Measurements from ENCODE around the gene MICAL2.

Gene MICAL2

DNA sequence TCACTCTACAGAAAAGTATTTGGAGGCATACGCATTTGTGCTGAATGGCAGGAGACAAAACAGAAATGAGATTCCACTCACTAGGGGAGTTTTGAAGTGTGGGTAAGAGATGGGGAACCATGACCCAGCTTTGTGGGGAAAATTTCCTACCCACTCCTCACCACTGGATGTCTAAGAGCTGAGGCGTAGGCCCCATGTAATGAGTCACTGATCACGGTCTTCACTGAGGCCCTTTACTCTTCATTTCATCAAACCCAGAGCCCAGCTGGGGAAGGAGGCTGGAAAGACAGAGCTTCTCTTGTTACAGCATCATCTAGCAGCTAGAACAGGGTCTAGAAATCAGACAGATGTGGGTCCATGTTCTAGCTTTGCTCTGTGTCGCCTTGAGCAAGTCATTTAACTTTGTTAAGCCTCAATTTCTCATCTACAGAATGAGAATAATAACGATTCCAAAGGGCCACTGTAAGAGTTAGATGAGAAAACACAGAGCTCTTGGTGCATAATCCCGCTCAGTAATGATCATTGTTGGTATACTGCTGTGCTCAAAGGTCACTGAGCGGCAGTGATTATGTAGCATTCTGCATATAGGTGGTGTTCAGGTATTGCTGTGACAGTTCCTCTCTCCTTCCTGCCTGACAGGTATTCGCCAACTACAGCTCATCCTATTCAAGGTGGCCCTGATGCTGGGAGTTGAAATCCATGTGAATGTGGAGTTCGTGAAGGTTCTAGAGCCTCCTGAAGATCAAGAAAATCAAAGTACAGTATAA lies 97.2 kb downstream of the MICAL2 start:
- H3K36me3 ChIP-seq (replicated peaks; ENCODE audit: low read depth, low read length) = no peaks in the 10 kb centered on the region
- no peak for TF ChIP-seq EZH2phosphoT487 (IDR thresholded peaks at IDR 0.05; ENCODE audit: low read depth)
- no peak for TF ChIP-seq CTCF (IDR thresholded peaks at IDR 0.05; ENCODE audit: low read depth, low read length)
- no peak overlapping the region for H3K4me2 ChIP-seq (ENCODE audit: low read length)

GRCh38 chr11:12209096-12209495 lies 98.7 kb downstream of the MICAL2 start:
- H3K4me1 ChIP-seq (ENCODE audit: low read length) = peaks cover 2% of the 10 kb centered on the region; the same call in 1 of the 2 replicates
- H3K9me3 ChIP-seq (ENCODE audit: insufficient read depth, low read length) = no peaks in the 10 kb centered on the region
- H3K9ac ChIP-seq (ENCODE audit: low read length) = no peak overlapping the region
- no peaks in the 10 kb centered on the region for H3K36me3 ChIP-seq (replicated peaks; ENCODE audit: low read depth, low read length)
- H4K20me1 ChIP-seq (ENCODE audit: insufficient read depth, low read length) = no peaks in the 10 kb centered on the region
- H3K4me3 ChIP-seq (ENCODE audit: low read length) = no peak overlapping the region
- TF ChIP-seq CTCF (IDR thresholded peaks at IDR 0.05; ENCODE audit: low read depth, low read length) (no peak), EZH2phosphoT487 (IDR thresholded peaks at IDR 0.05; ENCODE audit: low read depth) (no peak)
- H3K27me3 ChIP-seq (ENCODE audit: low read depth, low read length) = 0 out of 2 replicates have a peak, but pooled peaks cover 5% of the 10 kb centered on the region
- H2AFZ ChIP-seq (ENCODE audit: low read depth, low read length) = no peak overlapping the region
- H3K79me2 ChIP-seq (ENCODE audit: low read length) = no peaks in the 10 kb centered on the region
- H3K4me2 ChIP-seq (ENCODE audit: low read length) = no peak overlapping the region
- no peak overlapping the region for H3K27ac ChIP-seq (ENCODE audit: low read length)

More for the DNA sequence above, 97.2 kb downstream of the MICAL2 start:
- Histone ChIP-seq H2AFZ (ENCODE audit: low read depth, low read length) (no peak overlapping the region), H3K4me3 (ENCODE audit: low read length) (no peak overlapping the region), H4K20me1 (ENCODE audit: insufficient read depth, low read length) (no peaks in the 10 kb centered on the region), H3K9ac (ENCODE audit: low read length) (no peak overlapping the region), H3K27me3 (ENCODE audit: low read depth, low read length) (0 out of 2 replicates have a peak, but pooled peaks cover 5% of the 10 kb centered on the region), H3K79me2 (ENCODE audit: low read length) (no peaks in the 10 kb centered on the region), H3K4me1 (ENCODE audit: low read length) (peaks cover 2% of the 10 kb centered on the region; the same call in 1 of the 2 replicates), H3K27ac (ENCODE audit: low read length) (no peak overlapping the region), H3K9me3 (ENCODE audit: insufficient read depth, low read length) (no peaks in the 10 kb centered on the region)

- peaks cover 2% of the 10 kb centered on the region; the same call in 1 of the 2 replicates for H3K4me1 ChIP-seq (ENCODE audit: low read length)
- H3K9me3 ChIP-seq (ENCODE audit: insufficient read depth, low read length) = no peaks in the 10 kb centered on the region
- H3K36me3 ChIP-seq (replicated peaks; ENCODE audit: low read depth, low read length) = no peaks in the 10 kb centered on the region
- TF ChIP-seq EZH2phosphoT487 (IDR thresholded peaks at IDR 0.05; ENCODE audit: low read depth) (no peak), CTCF (IDR thresholded peaks at IDR 0.05; ENCODE audit: low read depth, low read length) (no peak)
- H3K9ac ChIP-seq (ENCODE audit: low read length) = no peak overlapping the region
- H2AFZ ChIP-seq (ENCODE audit: low read depth, low read length) = no peak overlapping the region
- no peak overlapping the region for H3K27ac ChIP-seq (ENCODE audit: low read length)
- no peaks in the 10 kb centered on the region for H4K20me1 ChIP-seq (ENCODE audit: insufficient read depth, low read length)
- H3K79me2 ChIP-seq (ENCODE audit: low read length) = no peaks in the 10 kb centered on the region
- no peak overlapping the region for H3K4me3 ChIP-seq (ENCODE audit: low read length)
- H3K27me3 ChIP-seq (ENCODE audit: low read depth, low read length) = 0 out of 2 replicates have a peak, but pooled peaks cover 5% of the 10 kb centered on the region
- H3K4me2 ChIP-seq (ENCODE audit: low read length) = no peak overlapping the region
Measured at GRCh38 chr11:12210200-12210599, 99.8 kb downstream of the MICAL2 start.

DNA sequence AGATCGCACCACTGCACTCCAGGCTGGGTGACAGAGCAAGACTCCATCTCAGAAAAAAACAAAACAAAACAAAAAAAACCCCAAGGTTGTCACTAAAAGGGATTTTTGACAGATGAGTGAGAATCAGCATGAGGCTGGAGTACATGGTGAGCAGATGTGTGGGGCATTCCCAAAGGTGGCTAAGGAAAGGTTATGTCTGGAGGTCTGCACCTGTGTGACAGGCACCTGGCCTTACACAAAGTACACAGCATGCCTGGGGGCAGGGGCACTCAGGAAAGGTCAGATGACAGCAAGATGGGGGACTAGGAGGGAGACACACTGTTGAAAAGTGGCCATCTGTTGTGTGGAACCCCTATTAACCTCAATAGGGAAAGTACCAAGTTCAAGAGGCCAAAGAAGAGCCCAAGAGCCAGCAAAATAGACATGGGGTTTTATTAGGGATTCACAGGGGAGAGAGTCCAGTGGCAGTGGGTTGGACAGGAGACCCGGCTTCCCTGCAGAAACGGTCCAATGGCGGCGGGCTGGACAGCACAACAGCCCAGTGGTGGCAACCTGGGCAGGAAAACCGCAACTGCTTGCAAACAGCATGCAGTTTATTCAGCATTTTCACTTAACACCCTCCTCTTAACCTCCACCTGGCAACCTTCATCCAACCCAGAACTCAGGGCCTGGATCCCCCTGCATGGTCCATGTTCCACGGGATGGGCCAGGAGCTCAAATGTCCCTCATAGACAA lies 101.1 kb downstream of the MICAL2 start:
- Histone ChIP-seq H3K4me2 (ENCODE audit: low read length) (no peak overlapping the region), H3K4me1 (ENCODE audit: low read length) (peaks cover 2% of the 10 kb centered on the region; the same call in 1 of the 2 replicates), H3K9me3 (ENCODE audit: insufficient read depth, low read length) (no peaks in the 10 kb centered on the region), H3K79me2 (ENCODE audit: low read length) (no peaks in the 10 kb centered on the region), H3K27ac (ENCODE audit: low read length) (no peak overlapping the region), H4K20me1 (ENCODE audit: insufficient read depth, low read length) (no peaks in the 10 kb centered on the region), H3K36me3 (replicated peaks; ENCODE audit: low read depth, low read length) (no peaks in the 10 kb centered on the region), H2AFZ (ENCODE audit: low read depth, low read length) (no peak overlapping the region), H3K4me3 (ENCODE audit: low read length) (no peak overlapping the region), H3K27me3 (ENCODE audit: low read depth, low read length) (0 out of 2 replicates have a peak, but pooled peaks cover 5% of the 10 kb centered on the region), H3K9ac (ENCODE audit: low read length) (no peak overlapping the region)
- TF ChIP-seq EZH2phosphoT487 (IDR thresholded peaks at IDR 0.05; ENCODE audit: low read depth) = no peak
- no peak for TF ChIP-seq CTCF (IDR thresholded peaks at IDR 0.05; ENCODE audit: low read depth, low read length)
